Smooth muscle cell (in vitro differentiated cells): ENCODE measurements around the gene RBM12. TPM values are rescaled to one million over a fixed set of nuclear protein-coding genes. Genes with fewer than 3 reads are reported as not detected.

ENCODE experiments used
- DNase-seq: peaks from one replicate; lab custom pipeline; 2025; ENCODE audit not compliant: unreplicated experiment; lab: John Stamatoyannopoulos, UW
- H2AFZ ChIP-seq: fragments of 200-600 bp; sonication (generic); 2 replicates; pipeline ENCODE4 v1.6.0; 2016; ENCODE audit warnings: antibody characterized with exemption, low read depth, mild to moderate bottlenecking
- H3F3A ChIP-seq: fragments of 200-600 bp; sonication (generic); 2 replicates; pipeline ENCODE4 v1.6.0; 2017; ENCODE audit warnings: antibody characterized with exemption, low read depth
- H3K27ac ChIP-seq: fragments of 200-600 bp; sonication (generic); 2 replicates; pipeline ENCODE4 v1.5.1; 2016; ENCODE audit warnings: low read depth, mild to moderate bottlenecking
- H3K27me3 ChIP-seq: fragments of 200-600 bp; sonication (generic); 2 replicates; pipeline ENCODE4 v1.6.1; 2016; ENCODE audit warnings: low read depth, mild to moderate bottlenecking
- H3K36me3 ChIP-seq: fragments of 200-600 bp; sonication (generic); 2 replicates; pipeline ENCODE4 v1.5.1; 2016; ENCODE audit warnings: low read depth
- H3K4me1 ChIP-seq: fragments of 200-600 bp; sonication (generic); 2 replicates; pipeline ENCODE4 v1.5.1; 2016; ENCODE audit warnings: low read depth
- H3K4me2 ChIP-seq: fragments of 200-600 bp; sonication (generic); 2 replicates; pipeline ENCODE4 v1.6.0; 2016; ENCODE audit warnings: mild to moderate bottlenecking
- H3K4me3 ChIP-seq: fragments of 200-600 bp; sonication (generic); 2 replicates; pipeline ENCODE4 v1.5.1; 2016; ENCODE audit warnings: mild to moderate bottlenecking
- H3K79me2 ChIP-seq: fragments of 200-600 bp; sonication (generic); 2 replicates; pipeline ENCODE4 v1.6.0; 2016; ENCODE audit warnings: low read depth, mild to moderate bottlenecking
- H3K9ac ChIP-seq: fragments of 200-600 bp; sonication (generic); 2 replicates; pipeline ENCODE4 v1.6.0; 2016; ENCODE audit warnings: low read depth
- H3K9me3 ChIP-seq: fragments of 200-600 bp; sonication (generic); replicated peaks from 2 replicates; pipeline ENCODE4 v1.5.1; 2016; ENCODE audit warnings: low read depth
- H4K20me1 ChIP-seq: fragments of 200-600 bp; sonication (generic); 2 replicates; pipeline ENCODE4 v1.6.0; 2016; ENCODE audit warnings: low read depth
- WGBS: methylation state at CpG from one replicate; pipeline ENCODE4 v1.1.7; 2016; ENCODE audit warnings: low lambda C conversion rate; 5-methylcytosine and 5-hydroxymethylcytosine counted together
- polyA plus RNA-seq: library from polyadenylated mRNA; unstranded; fragments of >200 nt; fragmentation: Nextera tagmentation; extraction: Ambion mirVana; gene quantifications from 2 replicates; pipeline ENCODE4 v1.2.1, GENCODE V29; 2016
- total RNA-seq: library from RNA; depleted of rRNA; stranded (reverse); fragments of >200 nt; gene quantifications from 2 replicates; pipeline ENCODE4 v1.2.3, GENCODE V29; 2014
- TF ChIP-seq, protein P1 (sequence below): fragments of 200-600 bp; sonication (generic); IDR thresholded peaks from 2 replicates; pipeline ENCODE4 v1.5.1; 2017; ENCODE audit warnings: borderline replicate concordance, mild to moderate bottlenecking, antibody characterized with exemption; ENCODE audit not compliant: insufficient read depth, poor library complexity, severe bottlenecking

The RBM12 gene
- total and polyA plus RNA-seq, 2 experiments from 2014 or later: 14.5 to 44.2 TPM

DNA sequence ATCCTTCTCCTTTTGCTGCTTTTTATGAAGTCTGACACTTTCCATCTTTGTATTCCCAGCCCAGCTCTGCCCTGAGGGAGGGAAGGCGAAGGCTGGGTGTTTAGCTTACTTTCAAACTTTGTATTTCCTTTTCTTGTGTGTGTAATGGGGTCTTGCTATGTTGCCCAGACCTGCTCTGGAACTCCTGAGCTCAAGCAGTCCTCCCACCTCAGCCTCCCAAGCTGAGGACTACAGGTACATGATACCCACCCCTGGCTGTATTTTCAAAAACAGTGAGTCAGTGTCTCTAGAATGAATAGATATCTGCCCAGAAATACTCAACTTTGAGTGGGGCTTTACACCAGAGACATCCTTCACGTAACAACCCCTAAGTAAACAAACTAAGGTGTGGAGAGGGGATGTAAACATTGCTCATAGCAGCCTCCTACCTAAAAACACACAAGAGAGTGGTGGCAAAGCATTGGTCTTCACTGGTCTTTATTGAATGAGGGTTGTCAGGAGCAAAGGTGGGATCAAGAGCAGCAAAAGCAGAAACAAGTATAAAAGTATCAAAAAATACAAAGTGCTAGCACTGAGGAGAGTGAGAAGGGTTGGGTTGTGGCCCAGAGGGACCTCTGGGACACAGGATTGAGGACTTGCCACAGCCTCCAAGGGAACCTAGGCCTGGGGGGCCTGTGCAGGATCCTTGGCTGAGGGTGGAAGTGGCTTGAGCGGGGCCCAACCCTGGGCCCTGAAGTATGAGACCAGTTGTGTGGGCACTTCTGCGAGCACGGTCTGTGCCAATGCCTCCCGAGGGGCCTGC, 38.9 kb downstream of the RBM12 start:
- H2AFZ ChIP-seq: no peak overlapping the region
- H3K27me3 ChIP-seq: no peaks in the 10 kb centered on the region
- H4K20me1 ChIP-seq: peaks cover 17% of the 10 kb centered on the region
- no peak overlapping the region for H3K4me2 ChIP-seq
- H3K36me3 ChIP-seq: peaks cover 6% of the 10 kb centered on the region
- no peak overlapping the region for H3K4me3 ChIP-seq
- H3K9ac ChIP-seq: no peak overlapping the region
- no peaks in the 10 kb centered on the region for H3K4me1 ChIP-seq
- TF ChIP-seq, protein P1, sequence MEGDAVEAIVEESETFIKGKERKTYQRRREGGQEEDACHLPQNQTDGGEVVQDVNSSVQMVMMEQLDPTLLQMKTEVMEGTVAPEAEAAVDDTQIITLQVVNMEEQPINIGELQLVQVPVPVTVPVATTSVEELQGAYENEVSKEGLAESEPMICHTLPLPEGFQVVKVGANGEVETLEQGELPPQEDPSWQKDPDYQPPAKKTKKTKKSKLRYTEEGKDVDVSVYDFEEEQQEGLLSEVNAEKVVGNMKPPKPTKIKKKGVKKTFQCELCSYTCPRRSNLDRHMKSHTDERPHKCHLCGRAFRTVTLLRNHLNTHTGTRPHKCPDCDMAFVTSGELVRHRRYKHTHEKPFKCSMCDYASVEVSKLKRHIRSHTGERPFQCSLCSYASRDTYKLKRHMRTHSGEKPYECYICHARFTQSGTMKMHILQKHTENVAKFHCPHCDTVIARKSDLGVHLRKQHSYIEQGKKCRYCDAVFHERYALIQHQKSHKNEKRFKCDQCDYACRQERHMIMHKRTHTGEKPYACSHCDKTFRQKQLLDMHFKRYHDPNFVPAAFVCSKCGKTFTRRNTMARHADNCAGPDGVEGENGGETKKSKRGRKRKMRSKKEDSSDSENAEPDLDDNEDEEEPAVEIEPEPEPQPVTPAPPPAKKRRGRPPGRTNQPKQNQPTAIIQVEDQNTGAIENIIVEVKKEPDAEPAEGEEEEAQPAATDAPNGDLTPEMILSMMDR: no peak
- no peak for DNase-seq
- H3F3A ChIP-seq: peaks cover 14% of the 10 kb centered on the region
- H3K9me3 ChIP-seq: no peaks in the 10 kb centered on the region
- WGBS: 94% methylated on average over 6 of the region's 6 CpGs
- no peaks in the 10 kb centered on the region for H3K79me2 ChIP-seq
- no peak overlapping the region for H3K27ac ChIP-seq

DNA sequence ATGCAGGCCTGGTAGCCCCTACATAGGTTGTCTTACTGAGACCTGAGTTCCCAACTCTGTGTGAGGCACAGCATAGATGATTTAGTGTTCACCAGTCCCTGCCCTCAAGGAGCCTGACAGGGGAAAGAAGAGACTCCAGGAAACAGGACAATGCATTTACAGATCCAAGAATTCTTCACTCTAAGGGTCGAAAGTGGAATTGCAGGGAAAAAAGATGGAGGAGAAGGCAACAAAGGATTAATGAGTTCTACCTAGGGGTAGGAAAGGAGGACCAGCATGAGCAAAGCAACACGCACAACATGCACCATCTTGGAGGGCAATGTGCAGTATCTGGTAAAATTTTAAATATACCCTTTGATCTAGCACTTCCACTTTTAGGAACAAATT, 43.1 kb downstream of the RBM12 start:
- Histone ChIP-seq H3K4me3 (no peak overlapping the region), H3K27me3 (no peaks in the 10 kb centered on the region), H3K4me1 (peaks cover 10% of the 10 kb centered on the region), H3K4me2 (no peak overlapping the region), H3F3A (peaks cover 18% of the 10 kb centered on the region), H3K36me3 (no peaks in the 10 kb centered on the region), H3K79me2 (no peaks in the 10 kb centered on the region), H3K27ac (no peak overlapping the region), H2AFZ (no peak overlapping the region), H3K9ac (no peak overlapping the region), H4K20me1 (peaks cover 4% of the 10 kb centered on the region), H3K9me3 (no peaks in the 10 kb centered on the region)
- WGBS: 100% methylated on average over 2 of the region's 2 CpGs
- DNase-seq: no peak
- TF ChIP-seq, protein P1: no peak

DNA sequence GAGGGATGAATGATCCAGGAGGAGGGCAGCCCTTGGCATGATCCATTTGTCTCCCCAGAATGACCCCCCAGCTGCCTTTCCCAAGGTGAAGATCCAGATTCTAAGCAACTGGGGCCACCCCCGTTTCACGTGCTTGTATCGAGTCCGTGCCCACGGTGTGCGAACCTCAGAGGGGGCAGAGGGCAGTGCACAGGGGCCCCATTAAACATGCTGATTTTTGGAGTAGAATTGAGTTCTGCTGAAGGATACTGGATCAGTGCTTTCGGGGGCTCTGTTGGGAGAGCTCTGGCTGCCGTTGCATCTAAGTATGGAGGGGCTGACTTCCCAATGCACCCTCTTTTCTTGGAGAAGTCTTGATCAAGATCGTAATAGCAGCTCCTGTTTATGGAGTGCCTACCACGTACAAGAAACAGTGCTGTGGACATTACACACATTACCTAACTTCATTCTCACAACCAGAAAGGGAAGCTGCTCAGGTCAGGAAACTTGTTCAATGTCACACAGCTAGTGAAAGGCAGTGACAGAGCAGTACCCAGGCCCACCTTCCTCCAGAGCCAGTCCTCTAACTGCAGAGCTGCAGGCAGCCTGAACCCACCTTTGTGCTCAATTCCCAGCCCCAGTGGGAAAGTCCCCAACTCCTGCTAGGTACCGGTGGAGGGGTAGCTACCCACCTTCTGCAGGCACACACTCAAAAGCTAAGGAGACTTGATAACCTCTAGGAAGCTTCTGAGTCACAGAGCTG, 43.7 kb downstream of the RBM12 start:
- TF ChIP-seq, protein P1: no peak
- no peak for DNase-seq
- H3K36me3 ChIP-seq: no peaks in the 10 kb centered on the region
- no peak overlapping the region for H2AFZ ChIP-seq
- H3K9ac ChIP-seq: no peak overlapping the region
- H3K79me2 ChIP-seq: no peaks in the 10 kb centered on the region
- H3K27ac ChIP-seq: no peak overlapping the region
- H3K27me3 ChIP-seq: no peaks in the 10 kb centered on the region
- H3K4me2 ChIP-seq: no peak overlapping the region
- 96% methylated on average over 11 of the region's 11 CpGs for WGBS
- H3F3A ChIP-seq: peaks cover 18% of the 10 kb centered on the region
- peaks cover 4% of the 10 kb centered on the region for H4K20me1 ChIP-seq
- H3K9me3 ChIP-seq: no peaks in the 10 kb centered on the region
- H3K4me3 ChIP-seq: no peak overlapping the region
- peaks cover 10% of the 10 kb centered on the region for H3K4me1 ChIP-seq
